GM12801 (cell line): ENCODE results near the gene SLC41A3.

Experiments
- CTCF ChIP-seq: IDR thresholded peaks from one replicate; pipeline ENCODE4 v1.5.1; 2011; ENCODE audit warnings: control low read depth; ENCODE audit not compliant: insufficient read length; ENCODE audit errors: extremely low read depth

The SLC41A3 gene

GRCh38 chr3:125967156-125967555, 116.8 kb downstream of the SLC41A3 start:
- TF ChIP-seq CTCF: no peak

DNA sequence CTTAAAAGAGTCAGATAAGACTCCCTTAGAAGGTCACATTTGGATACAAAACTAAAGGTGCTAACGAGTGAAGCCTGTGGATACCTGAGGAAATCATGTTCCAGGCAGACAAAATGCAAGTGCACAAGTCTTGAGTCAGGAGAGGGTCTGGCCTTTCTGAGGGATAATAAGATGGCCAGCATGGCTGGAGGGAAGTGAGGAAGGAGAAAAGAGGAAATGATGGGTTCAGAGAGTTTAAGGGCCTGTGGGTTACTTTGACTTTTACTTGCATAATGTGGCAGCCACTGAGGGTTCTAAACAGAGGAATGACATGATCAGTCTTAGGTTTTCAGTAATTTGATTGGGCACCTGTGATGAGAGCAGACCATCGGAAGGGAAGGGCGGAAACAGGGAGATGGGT, 118.4 kb downstream of the SLC41A3 start:
- no peak for TF ChIP-seq CTCF

GRCh38 chr3:125961289-125961589, 122.7 kb downstream of the SLC41A3 start:
- TF ChIP-seq CTCF: no peak

- TF ChIP-seq CTCF: no peak
Observed at GRCh38 chr3:125960456-125961288, 123.3 kb downstream of the SLC41A3 start.

DNA sequence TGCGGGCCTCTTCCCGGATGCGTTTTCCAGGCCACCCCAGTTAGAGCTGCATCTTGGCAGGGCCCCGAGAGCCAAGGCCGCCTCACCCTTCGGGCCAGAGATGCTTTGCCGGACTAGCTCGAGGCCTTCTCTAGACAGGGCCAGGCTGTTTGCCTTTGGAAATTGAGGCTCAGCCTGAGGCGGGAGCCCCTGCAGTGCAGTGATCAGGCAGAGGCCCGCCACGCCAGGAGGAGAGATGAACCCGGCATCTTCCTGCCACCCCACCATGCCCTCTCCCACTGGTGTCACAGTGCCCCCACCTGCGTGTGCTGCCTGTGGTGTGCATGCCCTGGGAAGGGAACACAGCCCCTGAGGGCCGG, 123.9 kb downstream of the SLC41A3 start:
- no peak for TF ChIP-seq CTCF

DNA sequence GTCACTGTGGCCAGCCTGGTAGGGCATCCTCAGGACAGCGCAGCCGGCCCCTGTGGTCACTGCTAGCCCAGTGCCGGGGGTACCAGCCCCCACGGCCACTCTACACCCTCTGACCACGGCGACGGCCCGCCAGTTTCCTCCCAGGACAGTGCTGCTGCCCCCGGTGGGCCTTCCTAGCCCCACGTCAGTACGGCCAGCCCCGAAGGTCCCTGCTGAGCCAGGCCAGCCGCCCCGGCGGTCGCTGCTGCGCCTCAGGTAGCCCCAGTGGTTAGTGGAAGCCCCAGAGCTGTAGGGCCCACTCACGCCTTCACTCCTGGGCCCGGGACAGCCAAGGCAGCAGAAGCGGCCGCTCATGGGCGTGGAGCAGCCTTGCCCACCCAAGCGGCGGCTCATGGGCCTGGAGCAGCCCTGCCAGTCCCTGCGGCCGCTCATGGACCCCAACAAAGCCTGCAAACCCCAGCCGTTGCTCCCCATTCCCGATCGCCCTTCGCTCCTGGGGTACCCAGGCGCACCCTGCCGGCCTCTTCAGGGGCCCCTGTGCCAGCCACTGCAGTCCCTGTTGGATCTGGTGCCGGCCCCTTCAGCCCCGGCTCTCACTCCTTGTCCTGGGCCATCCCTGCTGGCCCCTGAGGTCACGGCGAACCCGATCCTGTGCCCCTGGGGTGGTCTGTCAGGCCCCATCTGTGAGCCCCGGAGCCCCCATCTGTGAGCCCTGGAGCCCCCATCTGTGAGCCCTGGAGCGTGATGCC, 124.4 kb downstream of the SLC41A3 start:
- TF ChIP-seq CTCF: no peak

GRCh38 chr3:125958511-125959316, 125.2 kb downstream of the SLC41A3 start:
- no peak for TF ChIP-seq CTCF
